ENCODE results near the gene AIG1.

DNA sequence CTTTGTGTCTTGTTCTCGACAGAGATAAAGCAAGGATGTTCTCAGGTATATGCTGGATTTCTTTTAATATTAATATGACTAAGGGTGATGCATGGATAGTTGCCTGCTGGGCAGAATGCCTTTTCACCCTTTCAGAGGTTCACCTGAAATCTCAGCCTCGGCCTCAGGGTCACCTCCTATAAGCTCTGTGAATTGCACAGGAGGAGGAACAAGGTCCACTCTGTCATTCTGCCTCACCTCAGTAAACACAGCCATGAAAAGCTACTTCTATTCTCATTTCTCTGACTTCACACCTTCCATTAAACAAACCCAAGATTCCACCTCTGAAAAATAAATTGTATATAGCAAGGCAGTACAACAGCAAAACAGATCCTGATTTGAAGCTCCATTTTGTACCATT lies 38.1 kb upstream of the AIG1 start:
- TF ChIP-seq, protein P1, sequence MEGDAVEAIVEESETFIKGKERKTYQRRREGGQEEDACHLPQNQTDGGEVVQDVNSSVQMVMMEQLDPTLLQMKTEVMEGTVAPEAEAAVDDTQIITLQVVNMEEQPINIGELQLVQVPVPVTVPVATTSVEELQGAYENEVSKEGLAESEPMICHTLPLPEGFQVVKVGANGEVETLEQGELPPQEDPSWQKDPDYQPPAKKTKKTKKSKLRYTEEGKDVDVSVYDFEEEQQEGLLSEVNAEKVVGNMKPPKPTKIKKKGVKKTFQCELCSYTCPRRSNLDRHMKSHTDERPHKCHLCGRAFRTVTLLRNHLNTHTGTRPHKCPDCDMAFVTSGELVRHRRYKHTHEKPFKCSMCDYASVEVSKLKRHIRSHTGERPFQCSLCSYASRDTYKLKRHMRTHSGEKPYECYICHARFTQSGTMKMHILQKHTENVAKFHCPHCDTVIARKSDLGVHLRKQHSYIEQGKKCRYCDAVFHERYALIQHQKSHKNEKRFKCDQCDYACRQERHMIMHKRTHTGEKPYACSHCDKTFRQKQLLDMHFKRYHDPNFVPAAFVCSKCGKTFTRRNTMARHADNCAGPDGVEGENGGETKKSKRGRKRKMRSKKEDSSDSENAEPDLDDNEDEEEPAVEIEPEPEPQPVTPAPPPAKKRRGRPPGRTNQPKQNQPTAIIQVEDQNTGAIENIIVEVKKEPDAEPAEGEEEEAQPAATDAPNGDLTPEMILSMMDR (IDR thresholded peaks at IDR 0.05) = no peak
- TF ChIP-seq POLR2A (IDR thresholded peaks at IDR 0.05) = no peak

Measured in body of pancreas (tissue), 4 donors.